H1 (cell line): ENCODE measurements around the gene STARD8. TPM values are rescaled to one million over a fixed set of nuclear protein-coding genes. Genes with fewer than 3 reads are reported as not detected.

Experiments
- CEBPB ChIP-seq: IDR thresholded peaks from 2 replicates; pipeline ENCODE4 v1.6.1; 2012; ENCODE audit warnings: low read depth, low read length
- GABPA ChIP-seq: IDR thresholded peaks from 2 replicates; pipeline ENCODE4 v1.6.1; 2011; ENCODE audit warnings: mild to moderate bottlenecking, low read length, moderate library complexity, borderline replicate concordance; ENCODE audit not compliant: insufficient read depth
- HDAC2 ChIP-seq, 2 experiments: fragments of 300-600 bp in 1 of 2; sonication (generic) in 1 of 2; IDR thresholded peaks; 2 replicates each; pipeline ENCODE4 v1.6.1; 2011 to 2012; ENCODE audit warnings: low read depth in 2 of 2, low read length in 2 of 2, mild to moderate bottlenecking in 2 of 2, moderate library complexity in 2 of 2, borderline replicate concordance in 1 of 2, inconsistent platforms in 1 of 2
- KDM4A ChIP-seq: IDR thresholded peaks from one replicate; pipeline ENCODE4 v1.7.1; 2012; ENCODE audit warnings: low read depth, mild to moderate bottlenecking, moderate library complexity, low read length, inconsistent platforms; ENCODE audit not compliant: severe bottlenecking
- NANOG ChIP-seq: IDR thresholded peaks from 2 replicates; pipeline ENCODE4 v1.6.1; 2011; ENCODE audit warnings: low read length, low read depth, mild to moderate bottlenecking, inconsistent platforms; ENCODE audit not compliant: insufficient read depth, poor library complexity, severe bottlenecking
- PHF8 ChIP-seq: fragments of 200-600 bp; sonication (generic); conservative IDR thresholded peaks from 2 replicates; pipeline ENCODE4 v1.7.1; 2012; ENCODE audit warnings: low read depth, mild to moderate bottlenecking, inconsistent platforms, low read length, moderate library complexity
- ZNF274 ChIP-seq: IDR thresholded peaks from 2 replicates; pipeline ENCODE4 v1.7.0; 2012; ENCODE audit warnings: low read length, borderline replicate concordance; ENCODE audit errors: extremely low read depth
- polyA plus RNA-seq, 7 experiments: library from polyadenylated mRNA; depleted of rRNA in 3 of 7; stranded (reverse) in 5 of 7; unstranded in 2 of 7; fragments of >200 nt in 5 of 7; fragments of 200-250 nt in 2 of 7; gene quantifications; 1 replicate in 5 of 7; 2 replicates in 1 of 7; 4 replicates in 1 of 7; pipeline versions ENCODE4 v1.2.1 to v1.2.3, GENCODE V29; 2011 to 2013; ENCODE audit warnings: missing spikeins in 2 of 7, mixed read lengths in 2 of 7
- total RNA-seq: library from RNA; stranded (reverse); fragmentation: NEBNext Ultra II Directional; extraction: Animal tissue kit (Norgen Biotek cat#: 25700); gene quantifications from 2 replicates; pipeline ENCODE4 v1.2.1, GENCODE V29; 2021

Gene STARD8
- total and polyA plus RNA-seq, 2 of the 8 experiments (the other 6 are each of a cell fraction or from before 2014, with no cell fraction given), result 1.8 to 3.8 TPM

- TF ChIP-seq PHF8 (no peak), NANOG (no peak), GABPA (no peak), ZNF274 (no peak), HDAC2 (IDR thresholded peaks at IDR 0.05; ENCODE audit: borderline replicate concordance in 1 of 2, low read depth in 2 of 2, low read length in 2 of 2) (no peak), CEBPB (no peak), KDM4A (no peak)
- TF ChIP-seq, all 59 proteins: peak for 0
Measured at GRCh38 chrX:68721991-68722860, 74.8 kb downstream of the STARD8 start (continued).
